Activated T-helper 2 cell treated with anti-CD3 and anti-CD28 coated beads, Interferon-gamma antibody, Interleukin-2, Interleukin-4, amounts not matched to agents 10 μg/mL and 5 μg/mL and 100 μg/mL, durations not matched to agents 14 hours and 24 hours and 36 hours (primary cell): Measurements from ENCODE around the gene NDUFAF2. TPM values are rescaled to one million over a fixed set of nuclear protein-coding genes. Genes with fewer than 3 reads are reported as not detected.

Source experiments
- DNase-seq: peaks from one replicate; pipeline ENCODE4 v3.0.0; 2021; ENCODE audit warnings: low spot score
- H3K27ac Mint-ChIP-seq: one replicate; pipeline ENCODE4 v1.8.0; 2021; ENCODE audit warnings: mixed read lengths
- H3K27me3 Mint-ChIP-seq: one replicate; pipeline ENCODE4 v1.8.0; 2021; ENCODE audit warnings: low read depth, mixed read lengths
- H3K36me3 Mint-ChIP-seq: one replicate; pipeline ENCODE4 v1.8.0; 2021; ENCODE audit warnings: low read depth, mixed read lengths
- H3K4me1 Mint-ChIP-seq: one replicate; pipeline ENCODE4 v1.8.0; 2021; ENCODE audit warnings: low read depth, mixed read lengths
- H3K4me3 Mint-ChIP-seq: one replicate; pipeline ENCODE4 v1.8.0; 2021; ENCODE audit warnings: low read depth, mild to moderate bottlenecking, moderate library complexity, mixed read lengths
- H3K9me3 Mint-ChIP-seq: one replicate; pipeline ENCODE4 v1.8.0; 2021; ENCODE audit warnings: mixed read lengths
- intact Hi-C: fragments of 100-400 bp; cut with micrococcal nuclease; formaldehyde crosslinking; loops from one replicate; pipeline ENCODE4 v1.15.1; 2023
- total RNA-seq: library from RNA; stranded (reverse); gene quantifications from 2 replicates; pipeline ENCODE4 v1.2.3, GENCODE V29; 2022

Gene NDUFAF2, protein sequence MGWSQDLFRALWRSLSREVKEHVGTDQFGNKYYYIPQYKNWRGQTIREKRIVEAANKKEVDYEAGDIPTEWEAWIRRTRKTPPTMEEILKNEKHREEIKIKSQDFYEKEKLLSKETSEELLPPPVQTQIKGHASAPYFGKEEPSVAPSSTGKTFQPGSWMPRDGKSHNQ
- total RNA-seq, result 32.6 and 39.8 TPM in 2 replicates

- Mint-ChIP-seq H3K4me3 (no peak within 1 kb of the TSS), H3K9me3 (no peaks in the 10 kb centered on the region), H3K36me3 (no peaks in the 10 kb centered on the region), H3K27me3 (no peaks in the 10 kb centered on the region), H3K4me1 (peaks cover 19% of the 10 kb centered on the region), H3K27ac (peak within 1 kb of the TSS; percentile 75)
- peak; percentile 85 for DNase-seq
- intact Hi-C loops, result loop anchor here (1.0 to 10.0 kb wide), 5 partner anchors 27 to 386 kb away; partner anchors contain the start of genes DEPDC1B and SMIM15
Observed at GRCh38 chr5:60944904-60945812, at the start of gene NDUFAF2, which contains the start of gene ERCC8. Gene NDUFAF2 (plus strand): TSS chr5:60945205. CDS start chr5:60945256, 51 bp downstream. Gene ERCC8 (minus strand): TSS chr5:60945070. CDS start chr5:60945008, 62 bp downstream.

- H3K27ac Mint-ChIP-seq, result no peak overlapping the region
- H3K4me1 Mint-ChIP-seq, result no peaks in the 10 kb centered on the region
- H3K36me3 Mint-ChIP-seq, result peaks cover 32% of the 10 kb centered on the region
- DNase-seq, result no peak
- no peaks in the 10 kb centered on the region for H3K9me3 Mint-ChIP-seq
- no peak overlapping the region for H3K4me3 Mint-ChIP-seq
- intact Hi-C loops, result no loop called here
- no peaks in the 10 kb centered on the region for H3K27me3 Mint-ChIP-seq
Observed at GRCh38 chr5:60896991-60897390, 48.0 kb upstream of the NDUFAF2 start.

DNA sequence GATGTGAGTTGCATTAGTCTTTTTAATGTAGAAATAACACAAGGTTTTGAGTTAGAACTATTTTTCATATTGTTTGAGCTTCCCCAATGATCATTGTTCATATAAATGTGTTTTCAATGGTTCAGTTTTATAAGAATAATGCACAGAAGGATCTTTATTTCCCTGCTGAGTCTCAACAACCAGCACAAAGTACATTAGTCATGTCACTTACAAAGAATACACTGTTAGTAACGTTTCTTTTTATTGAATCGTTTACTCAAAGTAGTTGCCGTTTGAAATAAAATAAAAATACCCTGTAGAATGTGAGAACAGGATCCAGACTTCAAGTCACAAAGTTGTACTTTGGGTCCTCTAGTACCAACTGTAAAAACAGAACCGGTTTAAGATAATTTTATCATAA lies 41.6 kb upstream of the NDUFAF2 start:
- H3K4me1 Mint-ChIP-seq, result peaks cover 11% of the 10 kb centered on the region
- H3K4me3 Mint-ChIP-seq, result no peak overlapping the region
- intact Hi-C loops, result no loop called here
- peaks cover 15% of the 10 kb centered on the region for H3K36me3 Mint-ChIP-seq
- H3K27me3 Mint-ChIP-seq, result no peaks in the 10 kb centered on the region
- DNase-seq, result no peak
- H3K27ac Mint-ChIP-seq, result no peak overlapping the region
- no peaks in the 10 kb centered on the region for H3K9me3 Mint-ChIP-seq

GRCh38 chr5:60916646-60917045 lies 28.4 kb upstream of the NDUFAF2 start:
- H3K36me3 Mint-ChIP-seq, result peaks cover 39% of the 10 kb centered on the region
- no peak overlapping the region for H3K4me3 Mint-ChIP-seq
- no peak overlapping the region for H3K27ac Mint-ChIP-seq
- no peaks in the 10 kb centered on the region for H3K27me3 Mint-ChIP-seq
- no peaks in the 10 kb centered on the region for H3K9me3 Mint-ChIP-seq
- intact Hi-C loops, result no loop called here
- DNase-seq, result no peak
- H3K4me1 Mint-ChIP-seq, result no peaks in the 10 kb centered on the region

DNA sequence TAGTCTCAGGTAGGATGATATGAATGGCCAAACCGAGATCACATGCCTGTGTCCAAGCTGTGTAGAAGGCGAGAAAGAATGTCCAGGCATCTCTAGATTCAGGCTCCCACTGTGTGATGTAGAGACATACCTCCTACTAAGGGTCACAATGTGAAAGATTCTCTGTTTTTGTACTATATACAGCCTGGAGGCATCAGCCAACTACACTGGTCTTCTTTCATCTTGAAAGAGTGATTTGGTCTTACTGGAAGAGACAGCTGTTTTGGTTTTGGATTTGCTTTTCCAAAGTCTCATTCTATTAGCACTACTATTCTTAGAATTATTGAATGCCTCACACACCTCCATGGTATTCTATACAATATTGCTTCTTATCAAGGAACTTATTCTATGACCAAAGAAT lies 26.5 kb upstream of the NDUFAF2 start:
- no peak for DNase-seq
- Mint-ChIP-seq H3K36me3 (peaks cover 33% of the 10 kb centered on the region), H3K27me3 (no peaks in the 10 kb centered on the region), H3K4me3 (no peak overlapping the region), H3K9me3 (no peaks in the 10 kb centered on the region), H3K27ac (no peak overlapping the region), H3K4me1 (no peaks in the 10 kb centered on the region)
- intact Hi-C loops, result no loop called here

GRCh38 chr5:60927450-60927849 lies 17.6 kb upstream of the NDUFAF2 start:
- H3K4me1 Mint-ChIP-seq, result no peaks in the 10 kb centered on the region
- no peak overlapping the region for H3K27ac Mint-ChIP-seq
- no peaks in the 10 kb centered on the region for H3K27me3 Mint-ChIP-seq
- H3K36me3 Mint-ChIP-seq, result peaks cover 6% of the 10 kb centered on the region
- H3K9me3 Mint-ChIP-seq, result no peaks in the 10 kb centered on the region
- no peak overlapping the region for H3K4me3 Mint-ChIP-seq
- intact Hi-C loops, result no loop called here
- DNase-seq, result no peak

DNA sequence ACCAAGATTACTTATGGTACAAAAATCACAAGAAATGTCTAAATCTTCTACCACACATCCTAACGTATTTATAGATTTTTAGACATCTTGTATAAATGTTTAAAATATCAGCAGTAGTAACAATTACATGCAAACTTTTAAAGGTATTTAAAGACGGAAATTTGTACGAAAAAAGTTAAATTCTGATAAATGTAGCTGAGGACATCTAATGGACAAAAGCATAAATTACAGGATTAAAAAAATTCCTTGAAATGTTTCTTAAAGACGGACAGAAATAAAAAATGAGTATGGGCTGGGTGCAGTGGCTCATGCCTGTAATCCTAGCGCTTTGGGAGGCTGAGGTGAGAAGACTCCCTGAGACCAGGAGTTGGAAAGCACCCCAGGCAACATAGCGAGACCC lies 16.0 kb upstream of the NDUFAF2 start:
- intact Hi-C loops, result no loop called here

DNA sequence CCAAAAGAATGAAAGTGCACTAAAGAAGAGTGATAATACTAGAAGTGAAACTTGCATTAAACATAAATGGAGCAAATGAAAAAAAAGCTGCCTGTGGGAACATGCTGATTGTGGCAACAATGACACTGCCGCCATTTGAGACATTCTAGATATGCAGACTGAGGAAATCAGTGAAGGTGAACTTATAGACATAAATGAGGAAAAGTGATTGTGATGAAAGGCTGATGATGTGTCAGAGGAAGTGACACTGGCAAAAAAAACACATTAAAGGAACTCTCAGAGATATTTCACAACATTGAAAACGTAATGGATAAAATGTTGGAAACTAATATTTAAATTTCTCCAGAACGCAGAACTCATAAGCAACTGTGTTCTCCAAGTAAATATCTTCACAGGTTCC lies 1.4 kb upstream of the NDUFAF2 start:
- H3K27ac Mint-ChIP-seq, result no peak overlapping the region
- intact Hi-C loops, result loop anchor here (2.0 to 10.0 kb wide), 2 partner anchors 259 to 387 kb away; no protein-coding TSS in a partner anchor
- DNase-seq, result no peak
- H3K4me3 Mint-ChIP-seq, result no peak overlapping the region
- H3K4me1 Mint-ChIP-seq, result peaks cover 17% of the 10 kb centered on the region
- no peaks in the 10 kb centered on the region for H3K27me3 Mint-ChIP-seq
- H3K36me3 Mint-ChIP-seq, result no peaks in the 10 kb centered on the region
- no peaks in the 10 kb centered on the region for H3K9me3 Mint-ChIP-seq

More for the DNA sequence above, 16.0 kb upstream of the NDUFAF2 start:
- peaks cover 6% of the 10 kb centered on the region for H3K36me3 Mint-ChIP-seq
- H3K27me3 Mint-ChIP-seq, result no peaks in the 10 kb centered on the region
- H3K9me3 Mint-ChIP-seq, result no peaks in the 10 kb centered on the region
- no peak overlapping the region for H3K27ac Mint-ChIP-seq
- no peaks in the 10 kb centered on the region for H3K4me1 Mint-ChIP-seq
- no peak for DNase-seq
- H3K4me3 Mint-ChIP-seq, result no peak overlapping the region

DNA sequence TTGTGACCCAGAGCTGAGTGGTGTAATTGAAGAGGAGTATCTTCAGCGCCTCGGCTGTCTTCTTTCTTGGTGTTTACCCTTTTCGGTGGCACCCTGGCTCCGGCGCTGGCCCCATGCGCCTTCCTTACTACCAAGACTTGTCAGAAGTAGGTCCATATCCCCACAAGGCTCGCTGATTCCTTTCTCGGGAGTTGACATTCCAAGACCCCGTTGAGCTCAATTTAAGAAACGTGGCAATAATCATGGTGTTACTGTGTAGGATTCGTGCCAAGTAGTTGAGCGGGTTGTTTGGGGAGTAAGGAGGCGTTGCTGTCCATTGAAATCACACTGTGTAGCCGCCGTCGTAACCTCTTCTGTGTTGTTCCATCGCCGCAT lies 795 bp downstream of the NDUFAF2 start:
- no peaks in the 10 kb centered on the region for H3K9me3 Mint-ChIP-seq
- peak overlapping the region; percentile 75 for H3K27ac Mint-ChIP-seq
- no peaks in the 10 kb centered on the region for H3K36me3 Mint-ChIP-seq
- no peak overlapping the region for H3K4me3 Mint-ChIP-seq
- H3K4me1 Mint-ChIP-seq, result peaks cover 19% of the 10 kb centered on the region
- intact Hi-C loops, result loop anchor here (1.0 to 10.0 kb wide), 5 partner anchors 27 to 385 kb away; partner anchors contain the start of genes DEPDC1B and SMIM15
- H3K27me3 Mint-ChIP-seq, result no peaks in the 10 kb centered on the region
- peak; percentile 15 for DNase-seq

GRCh38 chr5:60948738-60949137 lies 3.7 kb downstream of the NDUFAF2 start:
- Mint-ChIP-seq H3K36me3 (no peaks in the 10 kb centered on the region), H3K27me3 (no peaks in the 10 kb centered on the region), H3K4me1 (peaks cover 16% of the 10 kb centered on the region), H3K4me3 (no peak overlapping the region), H3K9me3 (no peaks in the 10 kb centered on the region), H3K27ac (no peak overlapping the region)
- intact Hi-C loops, result loop anchor here (5.0 to 10.0 kb wide), 2 partner anchors 214 to 264 kb away; partner anchors contain the start of gene SMIM15
- DNase-seq, result no peak

DNA sequence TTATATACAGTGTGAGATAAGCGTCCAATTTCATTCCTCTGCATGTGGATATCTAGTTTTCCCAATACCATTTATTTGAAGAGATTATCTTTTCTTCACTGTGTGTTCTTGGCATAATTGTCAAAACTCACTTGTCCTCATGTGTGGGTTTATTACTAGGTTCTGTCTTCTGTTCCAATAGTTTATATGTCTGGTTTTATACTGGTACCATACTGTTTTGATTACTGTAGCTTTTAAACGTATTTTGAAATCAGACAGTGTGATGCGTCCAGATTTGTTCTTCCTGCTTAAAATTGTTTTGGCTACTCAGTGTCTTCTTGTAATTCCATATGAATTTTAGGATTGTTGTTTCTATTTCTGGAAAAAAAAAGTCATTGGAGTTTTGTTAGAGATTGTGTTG lies 10.2 kb downstream of the NDUFAF2 start:
- H3K36me3 Mint-ChIP-seq, result no peaks in the 10 kb centered on the region
- H3K4me3 Mint-ChIP-seq, result no peak overlapping the region
- intact Hi-C loops, result loop anchor here (10.0 kb wide), 1 partner anchor 700 kb away; no protein-coding TSS in a partner anchor
- DNase-seq, result no peak
- H3K27me3 Mint-ChIP-seq, result no peaks in the 10 kb centered on the region
- no peaks in the 10 kb centered on the region for H3K4me1 Mint-ChIP-seq
- peaks cover 10% of the 10 kb centered on the region for H3K9me3 Mint-ChIP-seq
- no peak overlapping the region for H3K27ac Mint-ChIP-seq

DNA sequence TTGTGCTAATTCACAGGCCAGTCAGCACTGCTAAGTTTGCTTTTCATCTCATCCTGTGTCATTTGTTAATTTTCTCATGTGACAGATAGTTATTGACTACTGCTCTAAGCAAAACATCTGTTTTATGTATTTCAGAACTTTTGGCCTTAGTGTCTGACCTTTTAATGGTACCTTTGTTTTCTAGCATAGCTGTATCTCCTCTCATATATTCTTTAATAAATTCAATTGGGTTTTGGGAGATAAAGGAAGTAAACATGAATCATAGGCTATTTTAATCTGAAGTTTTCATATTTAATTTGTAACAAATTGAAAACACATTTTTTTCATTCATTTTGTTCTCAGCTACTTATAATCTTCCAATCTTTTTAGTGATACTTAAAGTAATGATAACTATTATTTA lies 13.1 kb downstream of the NDUFAF2 start:
- no peak overlapping the region for H3K27ac Mint-ChIP-seq
- H3K27me3 Mint-ChIP-seq, result no peaks in the 10 kb centered on the region
- peaks cover 10% of the 10 kb centered on the region for H3K9me3 Mint-ChIP-seq
- intact Hi-C loops, result loop anchor here (10.0 kb wide), 1 partner anchor 697 kb away; no protein-coding TSS in a partner anchor
- H3K36me3 Mint-ChIP-seq, result no peaks in the 10 kb centered on the region
- no peak overlapping the region for H3K4me3 Mint-ChIP-seq
- no peak for DNase-seq
- no peaks in the 10 kb centered on the region for H3K4me1 Mint-ChIP-seq

GRCh38 chr5:60958712-60959111 lies 13.7 kb downstream of the NDUFAF2 start:
- intact Hi-C loops, result loop anchor here (10.0 kb wide), 1 partner anchor 696 kb away; no protein-coding TSS in a partner anchor
- H3K27me3 Mint-ChIP-seq, result no peaks in the 10 kb centered on the region
- peaks cover 10% of the 10 kb centered on the region for H3K9me3 Mint-ChIP-seq
- no peaks in the 10 kb centered on the region for H3K36me3 Mint-ChIP-seq
- H3K4me3 Mint-ChIP-seq, result no peak overlapping the region
- peaks cover 1% of the 10 kb centered on the region for H3K4me1 Mint-ChIP-seq
- DNase-seq, result no peak
- H3K27ac Mint-ChIP-seq, result no peak overlapping the region
